Right renal cortex interstitium (tissue), 3 donors: Measurements from ENCODE around the gene ARHGEF12. TPM values are rescaled to one million over a fixed set of nuclear protein-coding genes. Genes with fewer than 3 reads are reported as not detected.

Experiments
- DNase-seq, 3 donors: peaks; one replicate each; pipeline ENCODE4 v3.0.0-alpha.2; 2013; ENCODE audit warnings: low read depth in 3 of 3, low spot score in 2 of 3
- polyA plus RNA-seq, 3 donors: library from polyadenylated mRNA; unstranded; fragments of 120-200 nt; gene quantifications; one replicate each; pipeline ENCODE4 v1.2.1, GENCODE V29; 2013; ENCODE audit not compliant: insufficient read length in 3 of 3

ARHGEF12 gene
- polyA plus RNA-seq, 3 donors: 128 to 141 (median 128) TPM

- DNase-seq: no peak
Measured at GRCh38 chr11:120528749-120529148, 192.5 kb downstream of the ARHGEF12 start.

GRCh38 chr11:120529214-120529613 is 193.0 kb downstream of the ARHGEF12 start:
- DNase-seq: no peak

- DNase-seq: no peak
Measured at GRCh38 chr11:120529911-120530310, 193.7 kb downstream of the ARHGEF12 start.

GRCh38 chr11:120532082-120532831 is 196.0 kb downstream of the ARHGEF12 start:
- no peak for DNase-seq

- DNase-seq: no peak
Measured at GRCh38 chr11:120532832-120533196, 196.6 kb downstream of the ARHGEF12 start.

GRCh38 chr11:120536091-120536796 is 200.0 kb downstream of the ARHGEF12 start:
- no peak for DNase-seq

GRCh38 chr11:120536797-120537169 is 200.6 kb downstream of the ARHGEF12 start:
- no peak for DNase-seq

GRCh38 chr11:120537996-120538395 is 201.8 kb downstream of the ARHGEF12 start:
- no peak for DNase-seq

GRCh38 chr11:120538707-120539106 is 202.5 kb downstream of the ARHGEF12 start:
- DNase-seq: no peak

Other genes with a start within 250 kb of the ARHGEF12 start
- 1 to 10 TPM in 2 of 3 donors, under 1 TPM in 1; 0.98 to 1.5 (median 1.0) TPM for gene TRIM29, start 198.3 kb upstream of the ARHGEF12 start, polyA plus RNA-seq
- gene OAF, start 125.4 kb upstream of the ARHGEF12 start, polyA plus RNA-seq: 10 to 100 TPM; 27.4 to 33.5 (median 30.0) TPM
- gene POU2F3, start 96.3 kb upstream of the ARHGEF12 start, polyA plus RNA-seq: 1 to 10 TPM in 1 of 3 donors, under 1 TPM in 2; 0.35 to 1.2 (median 0.75) TPM
- 10 to 100 TPM; 11.0 to 12.5 (median 11.6) TPM for gene TLCD5, start 11.1 kb upstream of the ARHGEF12 start, polyA plus RNA-seq
- 1 to 10 TPM in 2 of 3 donors, under 1 TPM in 1; 0.93 to 1.3 (median 1.1) TPM for gene GRIK4, start 175.3 kb downstream of the ARHGEF12 start, polyA plus RNA-seq